Placental epithelial cell (primary cell): Measurements from ENCODE around the gene CD99. TPM values are rescaled to one million over a fixed set of nuclear protein-coding genes. Genes with fewer than 3 reads are reported as not detected.

ENCODE experiments used
- total RNA-seq: library from RNA; depleted of rRNA; stranded (reverse); fragments of >200 nt; gene quantifications from 2 replicates; pipeline ENCODE4 v1.2.3, GENCODE V29; 2012

Gene CD99
- total RNA-seq: 309 and 442 TPM in 2 replicates

GRCh38 chrX:2690856-2691542 lies at the start of gene CD99:
TSS of gene CD99 (plus strand) at chrX:2691295. CDS start at chrX:2691361, 66 bp downstream.

GRCh38 chrX:2751874-2752300 lies 60.8 kb downstream of the CD99 start, which contains the start of gene XG:
TSS of gene XG (plus strand) at chrX:2752040. CDS start at chrX:2752275, 235 bp downstream.

Other genes with a start within 250 kb of the CD99 start
- 12.3 and 18.5 TPM in 2 replicates for gene DHRSX, start 190.3 kb upstream of the CD99 start, total RNA-seq
- gene ZBED1, start 190.3 kb upstream of the CD99 start, total RNA-seq: 26.3 and 33.0 TPM in 2 replicates
- gene XG, start 60.7 kb downstream of the CD99 start, total RNA-seq: 25.3 and 32.2 TPM in 2 replicates
- gene GYG2, start 137.6 kb downstream of the CD99 start, total RNA-seq: 0.76 and 2.0 TPM in 2 replicates
- 34.3 and 88.3 TPM in 2 replicates for gene ARSD, start 238.0 kb downstream of the CD99 start, total RNA-seq